HL-60 (cell line): Measurements from ENCODE around the gene NKPD1.
"Not testable (repeated sequence)": the region's sequence is repeated elsewhere in the genome, so short reads cannot be mapped to it uniquely, and the experiment has no call there.

Source experiments
- DNase-seq, 2 experiments: peaks; one replicate each; pipeline ENCODE4 v3.0.0-alpha.2; 2010 to 2020; ENCODE audit warnings: low read depth in 1 of 2, low spot score in 1 of 2
- H3K27ac ChIP-seq: fragments of 250-450 bp; sonication (Bioruptor Pico); replicated peaks from 2 replicates; pipeline ENCODE4 v1.5.1; 2020; ENCODE audit warnings: mild to moderate bottlenecking, moderate library complexity
- H3K27me3 ChIP-seq: fragments of 250-450 bp; sonication (Bioruptor Pico); 2 replicates; pipeline ENCODE4 v1.5.1; 2021; ENCODE audit warnings: mild to moderate bottlenecking, moderate library complexity; ENCODE audit not compliant: insufficient read depth, poor library complexity, severe bottlenecking
- H3K4me3 ChIP-seq: replicated peaks from 2 replicates; pipeline ENCODE4 v1.5.1; 2011; ENCODE audit warnings: mild to moderate bottlenecking, control low read depth, low read length; ENCODE audit not compliant: insufficient read depth
- GABPA ChIP-seq: IDR thresholded peaks from 2 replicates; pipeline ENCODE4 v1.6.1; 2012; ENCODE audit warnings: low read depth
- POLR2AphosphoS5 ChIP-seq: IDR thresholded peaks from 2 replicates; pipeline ENCODE4 v1.6.1; 2012; ENCODE audit warnings: low read depth
- SPI1 ChIP-seq: IDR thresholded peaks from 2 replicates; pipeline ENCODE4 v1.6.1; 2012; ENCODE audit warnings: low read depth, mild to moderate bottlenecking, borderline replicate concordance
- TF ChIP-seq, protein P1 (sequence below): IDR thresholded peaks from one replicate; pipeline ENCODE4 v1.5.1; 2011; ENCODE audit warnings: low read length, control low read depth, inconsistent platforms; ENCODE audit not compliant: insufficient read depth
- TF ChIP-seq, protein P2 (sequence below): IDR thresholded peaks from 2 replicates; pipeline ENCODE4 v1.6.1; 2012; ENCODE audit warnings: low read depth; ENCODE audit not compliant: insufficient replicate concordance

NKPD1 gene

DNA sequence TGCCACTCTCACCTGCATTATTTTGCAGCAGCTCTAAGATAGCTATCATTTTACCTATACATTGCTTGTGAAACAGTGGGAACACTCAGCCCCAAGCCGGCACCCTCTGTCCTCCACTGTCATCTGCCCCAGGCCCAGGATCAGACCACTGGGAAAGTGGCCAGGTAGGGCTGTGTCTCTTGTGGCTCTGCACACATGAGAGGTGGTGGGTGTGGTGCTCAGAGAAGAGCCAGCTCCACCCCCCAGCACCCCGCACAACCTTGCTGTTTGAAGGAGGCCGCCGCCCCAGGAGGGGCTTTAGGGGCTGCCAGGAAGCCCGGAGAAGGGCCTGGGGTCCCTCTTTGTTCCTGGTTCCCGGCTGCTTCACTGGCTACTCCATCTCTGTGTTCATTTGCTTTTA lies 41.2 kb downstream of the NKPD1 start:
- Histone ChIP-seq H3K4me3 (no peak overlapping the region), H3K27ac (no peak overlapping the region), H3K27me3 (no peaks in the 10 kb centered on the region)
- no peak for DNase-seq
- TF ChIP-seq POLR2AphosphoS5 (no peak), SPI1 (no peak), GABPA (no peak)
- TF ChIP-seq, protein P1, sequence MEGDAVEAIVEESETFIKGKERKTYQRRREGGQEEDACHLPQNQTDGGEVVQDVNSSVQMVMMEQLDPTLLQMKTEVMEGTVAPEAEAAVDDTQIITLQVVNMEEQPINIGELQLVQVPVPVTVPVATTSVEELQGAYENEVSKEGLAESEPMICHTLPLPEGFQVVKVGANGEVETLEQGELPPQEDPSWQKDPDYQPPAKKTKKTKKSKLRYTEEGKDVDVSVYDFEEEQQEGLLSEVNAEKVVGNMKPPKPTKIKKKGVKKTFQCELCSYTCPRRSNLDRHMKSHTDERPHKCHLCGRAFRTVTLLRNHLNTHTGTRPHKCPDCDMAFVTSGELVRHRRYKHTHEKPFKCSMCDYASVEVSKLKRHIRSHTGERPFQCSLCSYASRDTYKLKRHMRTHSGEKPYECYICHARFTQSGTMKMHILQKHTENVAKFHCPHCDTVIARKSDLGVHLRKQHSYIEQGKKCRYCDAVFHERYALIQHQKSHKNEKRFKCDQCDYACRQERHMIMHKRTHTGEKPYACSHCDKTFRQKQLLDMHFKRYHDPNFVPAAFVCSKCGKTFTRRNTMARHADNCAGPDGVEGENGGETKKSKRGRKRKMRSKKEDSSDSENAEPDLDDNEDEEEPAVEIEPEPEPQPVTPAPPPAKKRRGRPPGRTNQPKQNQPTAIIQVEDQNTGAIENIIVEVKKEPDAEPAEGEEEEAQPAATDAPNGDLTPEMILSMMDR, result no peak
- TF ChIP-seq, protein P2, sequence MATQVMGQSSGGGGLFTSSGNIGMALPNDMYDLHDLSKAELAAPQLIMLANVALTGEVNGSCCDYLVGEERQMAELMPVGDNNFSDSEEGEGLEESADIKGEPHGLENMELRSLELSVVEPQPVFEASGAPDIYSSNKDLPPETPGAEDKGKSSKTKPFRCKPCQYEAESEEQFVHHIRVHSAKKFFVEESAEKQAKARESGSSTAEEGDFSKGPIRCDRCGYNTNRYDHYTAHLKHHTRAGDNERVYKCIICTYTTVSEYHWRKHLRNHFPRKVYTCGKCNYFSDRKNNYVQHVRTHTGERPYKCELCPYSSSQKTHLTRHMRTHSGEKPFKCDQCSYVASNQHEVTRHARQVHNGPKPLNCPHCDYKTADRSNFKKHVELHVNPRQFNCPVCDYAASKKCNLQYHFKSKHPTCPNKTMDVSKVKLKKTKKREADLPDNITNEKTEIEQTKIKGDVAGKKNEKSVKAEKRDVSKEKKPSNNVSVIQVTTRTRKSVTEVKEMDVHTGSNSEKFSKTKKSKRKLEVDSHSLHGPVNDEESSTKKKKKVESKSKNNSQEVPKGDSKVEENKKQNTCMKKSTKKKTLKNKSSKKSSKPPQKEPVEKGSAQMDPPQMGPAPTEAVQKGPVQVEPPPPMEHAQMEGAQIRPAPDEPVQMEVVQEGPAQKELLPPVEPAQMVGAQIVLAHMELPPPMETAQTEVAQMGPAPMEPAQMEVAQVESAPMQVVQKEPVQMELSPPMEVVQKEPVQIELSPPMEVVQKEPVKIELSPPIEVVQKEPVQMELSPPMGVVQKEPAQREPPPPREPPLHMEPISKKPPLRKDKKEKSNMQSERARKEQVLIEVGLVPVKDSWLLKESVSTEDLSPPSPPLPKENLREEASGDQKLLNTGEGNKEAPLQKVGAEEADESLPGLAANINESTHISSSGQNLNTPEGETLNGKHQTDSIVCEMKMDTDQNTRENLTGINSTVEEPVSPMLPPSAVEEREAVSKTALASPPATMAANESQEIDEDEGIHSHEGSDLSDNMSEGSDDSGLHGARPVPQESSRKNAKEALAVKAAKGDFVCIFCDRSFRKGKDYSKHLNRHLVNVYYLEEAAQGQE, result no peak

- not testable (repeated sequence) for H3K27ac ChIP-seq, H3K4me3 ChIP-seq
Measured at GRCh38 chr19:45118591-45119355, 42.0 kb downstream of the NKPD1 start.

GRCh38 chr19:45118106-45118505 lies 42.7 kb downstream of the NKPD1 start:
- H3K27ac ChIP-seq, result peak overlapping the region; percentile 78

More at GRCh38 chr19:45118591-45119355, 42.0 kb downstream of the NKPD1 start:
- peak in 1 of 2 experiments; percentile 38 for DNase-seq
- TF ChIP-seq POLR2AphosphoS5, result peak; percentile 75
- not testable (repeated sequence) for H3K27me3 ChIP-seq

More at GRCh38 chr19:45118106-45118505, 42.7 kb downstream of the NKPD1 start:
- Histone ChIP-seq H3K4me3 (no peak overlapping the region), H3K27me3 (no peaks in the 10 kb centered on the region)
- DNase-seq, result no peak
- TF ChIP-seq, protein P1, result no peak
- TF ChIP-seq POLR2AphosphoS5, result no peak
- no peak for TF ChIP-seq GABPA
- TF ChIP-seq, protein P2, result no peak
- no peak for TF ChIP-seq SPI1
